Stimulated activated CD4-positive, alpha-beta T cell treated with anti-CD3 and anti-CD28 coated beads, Interleukin-4, amount 100 ng/mL, for 24 hours (primary cell): Measurements from ENCODE around the gene SNX20.

Source experiments
- DNase-seq: peaks from one replicate; pipeline ENCODE4 v3.0.0-alpha.2; 2020

SNX20 gene

DNA sequence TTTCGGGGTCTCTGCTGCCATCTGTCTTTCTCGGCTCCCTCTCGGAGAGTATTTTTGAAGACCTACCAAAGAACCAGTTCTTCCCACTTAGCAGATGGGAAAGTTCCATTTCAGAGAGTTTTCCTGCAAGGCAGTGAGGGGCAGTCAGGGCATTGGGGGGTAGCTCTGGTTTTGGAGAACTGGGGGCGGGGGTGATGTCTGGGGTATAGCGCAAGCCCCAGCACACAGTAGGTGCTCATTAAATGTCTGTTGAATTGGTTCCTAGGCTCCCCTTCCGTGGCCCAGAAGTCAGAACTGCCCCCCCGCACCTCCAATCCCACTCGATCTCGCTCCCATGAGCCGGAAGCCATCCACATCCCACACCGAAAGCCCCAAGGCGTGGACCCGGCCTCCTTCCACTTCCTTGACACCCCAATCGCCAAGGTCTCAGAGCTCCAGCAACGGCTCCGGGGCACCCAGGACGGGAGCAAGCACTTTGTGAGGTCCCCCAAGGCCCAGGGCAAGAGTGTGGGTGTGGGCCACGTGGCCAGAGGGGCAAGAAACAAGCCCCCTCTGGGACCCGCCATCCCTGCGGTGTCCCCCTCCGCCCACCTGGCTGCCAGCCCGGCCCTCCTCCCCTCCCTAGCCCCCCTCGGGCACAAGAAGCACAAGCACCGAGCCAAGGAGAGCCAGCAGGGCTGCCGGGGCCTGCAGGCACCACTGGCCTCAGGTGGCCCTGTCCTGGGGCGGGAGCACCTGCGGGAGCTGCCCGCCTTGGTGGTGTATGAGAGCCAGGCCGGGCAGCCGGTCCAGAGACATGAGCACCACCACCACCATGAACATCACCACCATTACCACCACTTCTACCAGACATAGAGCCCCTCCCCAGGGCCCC, 47.9 kb downstream of the SNX20 start:
- DNase-seq = no peak

- no peak for DNase-seq
These were observed 49.0 kb downstream of the SNX20 start for GRCh38 chr16:50631985-50632576.

- DNase-seq = no peak
These were observed 49.7 kb downstream of the SNX20 start for GRCh38 chr16:50631249-50631984.

DNA sequence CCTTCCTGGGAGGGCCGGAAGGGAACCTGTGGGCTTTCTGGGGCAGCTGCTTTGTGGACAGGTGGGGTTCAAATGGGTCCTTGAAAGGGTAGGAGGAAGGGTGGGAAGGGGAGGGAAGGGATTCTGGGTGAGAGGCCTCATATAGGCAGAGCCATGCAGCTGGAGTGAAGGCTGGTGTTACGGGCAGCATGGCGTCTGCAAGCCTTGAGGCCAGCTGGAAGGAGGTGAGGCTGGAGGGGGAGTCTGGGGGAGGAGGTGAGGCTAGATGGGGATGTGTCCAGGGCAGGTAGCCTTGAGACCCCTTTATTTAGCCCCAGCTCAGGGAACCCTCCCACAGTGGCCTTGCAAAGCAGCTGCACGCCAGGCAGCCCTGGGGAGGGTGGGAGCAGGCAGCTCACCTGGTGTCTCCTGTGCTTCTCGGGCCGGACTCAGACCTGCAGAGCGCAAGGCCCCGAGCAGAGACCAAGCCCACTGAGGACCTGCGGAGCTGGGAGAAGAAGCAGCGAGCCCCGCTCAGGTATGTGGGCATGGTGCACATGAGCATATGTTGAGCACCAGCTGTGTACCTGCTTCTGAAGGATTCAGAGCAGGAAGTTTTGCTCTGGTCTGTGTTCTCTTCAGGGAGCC, 50.6 kb downstream of the SNX20 start:
- no peak for DNase-seq

DNA sequence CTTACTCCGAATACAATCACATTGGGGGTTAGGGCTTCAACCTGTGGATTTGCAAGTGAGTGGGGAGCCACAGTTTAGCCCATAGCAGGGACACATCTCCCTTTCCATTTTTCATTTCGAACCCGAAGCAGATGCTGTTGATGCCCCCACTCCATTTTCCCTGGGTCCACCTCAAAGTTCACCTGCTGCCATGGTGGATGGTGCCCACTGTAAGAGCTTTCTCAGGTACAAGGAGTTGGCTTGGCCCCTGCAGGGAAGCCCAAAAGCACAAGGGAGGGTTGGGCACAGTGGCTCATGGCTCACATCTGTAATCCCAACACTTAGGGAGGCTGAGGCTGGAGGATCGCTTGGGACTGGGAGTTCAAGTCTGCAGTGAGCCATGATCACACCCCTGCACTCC, 51.8 kb downstream of the SNX20 start:
- DNase-seq = no peak

GRCh38 chr16:50628156-50628802, 52.8 kb downstream of the SNX20 start:
- DNase-seq = no peak

GRCh38 chr16:50627419-50627818, 53.7 kb downstream of the SNX20 start:
- DNase-seq = peak; percentile 34

DNA sequence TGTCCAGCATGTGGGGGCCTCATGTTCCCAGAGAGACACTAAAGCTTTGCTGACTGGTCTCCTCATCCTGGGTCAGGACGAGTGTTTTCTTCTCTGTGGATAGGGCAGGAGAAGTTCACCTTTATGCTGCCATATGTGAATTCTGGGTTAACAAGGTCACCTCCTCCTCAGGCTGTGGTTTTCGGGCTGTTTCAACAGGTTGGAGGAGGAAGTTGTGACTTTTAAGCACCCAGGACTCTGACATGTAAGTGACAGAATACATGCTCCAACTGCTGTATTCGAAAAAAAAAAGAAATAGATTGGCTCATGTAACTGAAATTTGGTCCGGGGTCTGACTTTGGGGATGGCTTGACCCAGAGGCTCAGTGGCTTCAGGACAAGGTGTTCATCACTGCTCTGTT, 54.2 kb downstream of the SNX20 start:
- no peak for DNase-seq

DNA sequence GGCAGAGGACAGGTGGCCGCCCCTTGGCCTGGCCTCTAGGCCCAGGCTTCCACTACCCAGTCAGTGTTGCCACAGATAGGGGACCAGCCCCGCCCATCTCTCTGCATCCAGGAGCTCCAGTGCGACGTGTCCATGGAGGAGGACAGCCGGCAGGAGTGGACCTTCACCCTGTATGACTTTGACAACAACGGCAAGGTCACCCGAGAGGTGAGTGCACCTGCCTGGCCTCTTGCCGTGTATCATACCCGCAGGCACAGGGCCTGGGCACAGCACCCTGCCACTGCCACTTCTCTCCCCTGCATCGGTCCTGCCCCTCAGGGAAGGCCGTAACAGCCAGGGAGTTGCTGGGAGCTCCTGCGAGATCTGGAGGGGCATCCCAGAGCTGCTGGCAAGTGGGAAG, 55.7 kb downstream of the SNX20 start:
- DNase-seq = no peak

GRCh38 chr16:50624449-50624970, 56.6 kb downstream of the SNX20 start:
- DNase-seq = no peak

DNA sequence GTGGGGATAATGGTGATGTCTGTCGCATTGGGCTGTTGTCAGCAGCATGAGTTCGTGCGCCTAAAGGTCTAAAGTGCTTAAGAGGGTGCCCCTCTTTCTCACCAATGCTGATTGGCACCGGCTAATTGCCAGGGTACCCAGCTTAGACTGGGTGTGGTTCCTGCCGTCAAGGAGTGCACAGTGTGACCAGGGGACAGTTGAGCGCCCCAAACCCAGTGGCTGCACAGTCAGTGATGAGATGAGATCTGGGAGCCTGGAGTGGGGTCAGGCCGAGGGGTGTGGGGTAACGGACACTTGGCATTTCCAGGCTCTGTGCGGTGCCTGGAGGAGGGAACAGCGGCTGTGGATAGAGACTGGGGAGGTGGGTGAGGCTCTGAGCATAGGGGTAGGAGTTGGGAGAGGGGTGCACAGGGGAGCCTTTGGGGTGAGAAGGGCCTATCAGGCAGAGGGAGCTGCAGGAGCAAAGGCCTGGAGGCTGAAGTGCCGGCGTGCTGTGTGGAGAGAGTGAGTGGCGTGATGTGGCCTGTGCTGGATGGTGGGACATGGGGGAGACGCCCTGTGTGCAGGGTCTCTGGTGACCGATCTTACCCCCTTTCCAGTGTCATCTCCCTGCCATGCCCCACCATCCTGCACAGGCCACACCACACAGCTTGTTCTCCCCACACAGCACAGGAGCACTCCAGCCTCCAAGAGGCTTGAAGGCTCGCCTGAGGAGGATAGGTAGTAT, 58.3 kb downstream of the SNX20 start:
- no peak for DNase-seq

- DNase-seq = no peak
These were observed 59.1 kb downstream of the SNX20 start for GRCh38 chr16:50622029-50622428.
